Tibial artery (tissue), 4 donors: ENCODE data around the gene CTPS1.

Experiments
- DNase-seq, 2 donors: peaks; one replicate each; pipeline ENCODE4 v3.0.0-alpha.2; 2019
- H3K27ac ChIP-seq, 2 donors: fragments of 200-600 bp; sonication (generic) in 1 of 2; 1 replicate in 1 of 2; 2 replicates in 1 of 2; pipeline ENCODE4 v1.5.1; 2018 to 2019; ENCODE audit warnings: mild to moderate bottlenecking in 1 of 2
- H3K27me3 ChIP-seq, 2 donors: fragments of 200-600 bp; sonication (generic) in 1 of 2; one replicate each; pipeline versions ENCODE4 v1.5.1 to v1.6.0; 2016 to 2019
- H3K36me3 ChIP-seq, 3 donors: fragments of 200-600 bp; sonication (generic) in 2 of 3; one replicate each; pipeline ENCODE4 v1.5.1; 2016 to 2019; ENCODE audit warnings: mild to moderate bottlenecking in 2 of 3
- H3K4me1 ChIP-seq, 4 donors: fragments of 200-600 bp; sonication (generic) in 2 of 4; 1 replicate in 3 of 4; 2 replicates in 1 of 4; pipeline ENCODE4 v1.5.1; 2016 to 2019
- H3K4me3 ChIP-seq, 2 donors: fragments of 200-600 bp; sonication (generic) in 1 of 2; 1 replicate in 1 of 2; 2 replicates in 1 of 2; pipeline ENCODE4 v1.5.1; 2018 to 2019; ENCODE audit warnings: mild to moderate bottlenecking in 2 of 2
- H3K9me3 ChIP-seq, 3 donors: fragments of 200-600 bp; sonication (generic) in 1 of 3; one replicate each; pipeline ENCODE4 v1.5.1; 2016 to 2019
- intact Hi-C: fragments of 100-400 bp; cut with DNase I; formaldehyde crosslinking; loops from one replicate; pipeline ENCODE4 v1.15.0; 2023; ENCODE audit warnings: low total_unique reads
- TF ChIP-seq, protein P1 (sequence below), 2 experiments: fragments of 200-600 bp in 1 of 2; fragments of 450-650 bp in 1 of 2; IDR thresholded peaks; one replicate each; pipeline ENCODE4 v1.5.1; 2017 to 2019; ENCODE audit warnings: antibody characterized with exemption in 2 of 2, mild to moderate bottlenecking in 1 of 2, moderate library complexity in 1 of 2

CTPS1 gene

DNA sequence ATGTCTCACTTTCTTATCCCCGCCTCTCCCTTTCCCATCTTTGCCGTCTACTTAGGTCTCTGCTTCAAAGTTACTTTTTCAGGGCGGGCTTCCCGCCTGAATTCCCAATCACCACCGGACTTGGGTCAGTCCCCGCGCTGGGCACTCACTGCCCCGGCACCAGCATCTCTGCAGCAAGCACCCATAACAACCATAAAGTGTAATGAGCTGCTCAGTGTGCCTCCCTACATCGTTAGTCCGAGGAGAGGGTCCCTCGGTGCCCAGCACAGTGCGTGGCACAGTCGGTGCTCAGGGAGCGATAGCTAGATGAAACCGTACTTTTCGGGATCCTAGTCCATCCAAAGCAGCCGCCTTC lies 633 bp upstream of the CTPS1 start:
- Histone ChIP-seq H3K36me3 (no peaks in the 10 kb centered on the region), H3K9me3 (no peaks in the 10 kb centered on the region), H3K27ac (peak overlapping the region; percentile 91 to 97), H3K27me3 (no peaks in the 10 kb centered on the region), H3K4me3 (peak overlapping the region; percentile 78 to 89), H3K4me1 (peaks cover 0 to 67% (median 34%) of the 10 kb centered on the region in 4 donors)
- TF ChIP-seq, protein P1, sequence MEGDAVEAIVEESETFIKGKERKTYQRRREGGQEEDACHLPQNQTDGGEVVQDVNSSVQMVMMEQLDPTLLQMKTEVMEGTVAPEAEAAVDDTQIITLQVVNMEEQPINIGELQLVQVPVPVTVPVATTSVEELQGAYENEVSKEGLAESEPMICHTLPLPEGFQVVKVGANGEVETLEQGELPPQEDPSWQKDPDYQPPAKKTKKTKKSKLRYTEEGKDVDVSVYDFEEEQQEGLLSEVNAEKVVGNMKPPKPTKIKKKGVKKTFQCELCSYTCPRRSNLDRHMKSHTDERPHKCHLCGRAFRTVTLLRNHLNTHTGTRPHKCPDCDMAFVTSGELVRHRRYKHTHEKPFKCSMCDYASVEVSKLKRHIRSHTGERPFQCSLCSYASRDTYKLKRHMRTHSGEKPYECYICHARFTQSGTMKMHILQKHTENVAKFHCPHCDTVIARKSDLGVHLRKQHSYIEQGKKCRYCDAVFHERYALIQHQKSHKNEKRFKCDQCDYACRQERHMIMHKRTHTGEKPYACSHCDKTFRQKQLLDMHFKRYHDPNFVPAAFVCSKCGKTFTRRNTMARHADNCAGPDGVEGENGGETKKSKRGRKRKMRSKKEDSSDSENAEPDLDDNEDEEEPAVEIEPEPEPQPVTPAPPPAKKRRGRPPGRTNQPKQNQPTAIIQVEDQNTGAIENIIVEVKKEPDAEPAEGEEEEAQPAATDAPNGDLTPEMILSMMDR (IDR thresholded peaks at IDR 0.05), result no peak
- intact Hi-C loops, result no loop called here
- no peak for DNase-seq

DNA sequence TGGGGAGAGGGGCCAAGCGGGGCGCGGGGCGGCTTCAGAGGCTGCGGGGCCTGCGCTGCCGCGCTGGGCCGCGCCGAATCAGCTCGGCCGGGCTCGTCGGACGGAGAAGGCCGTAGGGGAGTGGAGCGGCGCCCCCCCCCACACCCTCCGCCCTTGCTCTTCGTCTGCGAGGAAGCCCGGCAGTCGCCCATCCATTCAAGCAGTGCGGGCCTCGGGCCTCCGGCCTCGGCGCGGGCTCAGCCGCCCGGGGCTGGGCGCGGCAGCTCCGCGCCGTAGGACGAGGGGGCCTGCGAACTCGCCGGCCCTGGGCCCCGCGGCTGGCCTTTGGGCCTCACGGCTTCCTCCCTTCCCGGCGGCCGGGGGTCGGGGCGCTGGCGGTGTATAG lies 564 bp downstream of the CTPS1 start:
- no peak for DNase-seq
- TF ChIP-seq, protein P1 (IDR thresholded peaks at IDR 0.05), result no peak
- H3K4me3 ChIP-seq, result peak overlapping the region; percentile 78 to 89
- H3K36me3 ChIP-seq, result peaks cover 0 to 7% (median 6%) of the 10 kb centered on the region in 3 donors
- H3K27me3 ChIP-seq, result no peaks in the 10 kb centered on the region
- H3K4me1 ChIP-seq, result peaks cover 0 to 79% (median 44%) of the 10 kb centered on the region in 4 donors
- H3K9me3 ChIP-seq, result no peaks in the 10 kb centered on the region
- peak overlapping the region; percentile 91 to 97 for H3K27ac ChIP-seq
- intact Hi-C loops, result no loop called here

DNA sequence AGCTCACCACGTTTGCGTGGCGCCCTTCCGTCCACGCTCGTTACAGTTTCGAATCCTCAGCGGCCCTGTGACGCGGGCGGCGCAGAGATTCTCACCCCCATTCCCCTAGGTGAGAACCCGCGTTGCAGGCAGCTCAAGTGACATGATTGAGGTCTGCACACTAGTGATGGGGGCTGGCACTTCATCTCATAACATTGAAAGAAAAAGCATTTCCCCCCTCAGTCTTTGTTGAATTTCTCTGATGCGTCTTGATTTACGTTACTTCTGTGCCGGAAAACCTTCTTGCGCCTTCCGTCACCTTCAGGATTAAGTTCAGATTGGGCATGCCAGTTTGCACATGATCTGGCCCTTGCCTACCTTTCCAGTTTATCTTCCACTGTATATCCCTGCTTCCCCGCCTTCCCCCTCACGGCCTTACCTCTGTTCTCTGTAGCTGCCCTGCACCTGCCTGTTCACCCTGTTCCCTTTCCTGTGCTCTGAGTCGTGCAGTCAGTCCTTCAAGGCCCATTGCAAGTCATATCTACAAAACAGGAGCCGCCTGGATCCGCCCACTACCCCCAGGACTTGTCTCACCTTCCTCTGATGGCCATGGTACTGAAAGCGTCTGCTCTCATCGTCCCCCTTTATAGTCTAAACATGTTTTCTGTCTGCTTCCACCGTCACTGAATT lies 1.1 kb downstream of the CTPS1 start:
- peaks cover 0 to 11% (median 7%) of the 10 kb centered on the region in 3 donors for H3K36me3 ChIP-seq
- no peaks in the 10 kb centered on the region for H3K27me3 ChIP-seq
- H3K27ac ChIP-seq, result peak overlapping the region; percentile 91 to 97
- H3K4me3 ChIP-seq, result peak overlapping the region; percentile 78 to 89
- intact Hi-C loops, result no loop called here
- no peaks in the 10 kb centered on the region for H3K9me3 ChIP-seq
- peaks cover 0 to 85% (median 49%) of the 10 kb centered on the region in 4 donors for H3K4me1 ChIP-seq
- TF ChIP-seq, protein P1 (IDR thresholded peaks at IDR 0.05), result no peak
- no peak for DNase-seq

DNA sequence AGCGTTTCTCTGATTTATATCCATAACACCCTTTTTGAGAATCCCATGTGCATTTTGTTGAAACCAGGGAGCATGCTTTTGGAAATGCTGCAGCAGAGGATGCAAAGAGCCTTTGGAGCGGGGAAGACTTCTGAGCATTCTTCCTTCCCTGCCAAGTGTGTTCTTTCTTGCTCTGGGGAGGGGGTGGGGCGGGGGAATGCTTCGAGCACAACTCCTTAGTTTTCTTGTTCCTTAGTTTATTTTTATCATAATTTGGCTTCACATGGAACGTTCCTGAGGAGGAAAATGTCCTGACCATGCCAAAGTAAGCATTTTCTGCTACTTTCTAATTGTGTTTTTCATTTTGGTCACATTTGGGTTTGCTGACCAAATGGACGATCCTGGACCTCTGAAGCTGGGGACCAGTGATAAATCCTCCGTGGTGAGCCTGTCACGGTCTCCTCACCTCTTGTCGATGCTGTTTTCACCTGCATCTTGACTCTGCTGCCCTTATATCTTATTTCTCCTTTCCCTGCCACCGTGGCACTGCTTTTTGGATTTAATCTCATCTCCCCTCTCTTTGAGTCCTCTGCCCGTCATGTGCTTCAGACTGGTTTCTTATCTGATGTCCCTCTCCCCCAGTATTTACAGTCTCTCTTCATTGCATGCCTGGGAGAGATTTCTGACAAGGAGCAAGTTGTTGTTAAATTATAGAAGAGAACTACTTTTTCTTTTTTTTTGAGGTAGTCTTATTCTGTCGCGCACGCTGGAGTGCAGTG lies 2.4 kb downstream of the CTPS1 start:
- H3K36me3 ChIP-seq, result peaks cover 8 to 22% (median 9%) of the 10 kb centered on the region in 3 donors
- peak overlapping the region; percentile 78 to 89 for H3K4me3 ChIP-seq
- H3K4me1 ChIP-seq, result peaks cover 0 to 91% (median 57%) of the 10 kb centered on the region in 4 donors
- H3K9me3 ChIP-seq, result no peaks in the 10 kb centered on the region
- intact Hi-C loops, result no loop called here
- TF ChIP-seq, protein P1 (IDR thresholded peaks at IDR 0.05), result no peak
- DNase-seq, result peak in 1 of 2 donors; percentile 76
- no peaks in the 10 kb centered on the region for H3K27me3 ChIP-seq
- H3K27ac ChIP-seq, result peak overlapping the region; percentile 91 to 97

DNA sequence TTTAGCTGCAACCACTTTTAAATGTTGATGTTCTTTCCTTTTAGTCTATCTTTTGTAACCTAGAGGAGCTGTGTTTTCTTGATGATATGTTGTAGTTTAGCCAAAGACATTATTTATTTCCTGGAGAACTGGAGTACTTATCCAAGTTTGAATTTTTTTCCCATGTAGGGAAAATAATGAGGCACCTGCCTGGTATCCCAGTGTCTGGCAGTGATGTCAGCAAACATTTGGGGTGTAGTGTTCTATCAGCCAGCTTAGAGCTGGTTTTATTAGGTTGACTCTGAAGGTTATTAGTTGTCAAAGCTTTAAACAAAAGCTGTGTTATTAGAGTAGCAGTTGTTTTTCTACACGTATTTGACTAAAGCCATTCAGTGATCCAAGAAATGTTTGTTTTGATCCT lies 3.2 kb downstream of the CTPS1 start:
- no peak for DNase-seq
- Histone ChIP-seq H3K27me3 (no peaks in the 10 kb centered on the region), H3K4me1 (peaks cover 0 to 90% (median 56%) of the 10 kb centered on the region in 4 donors), H3K27ac (peak overlapping the region; percentile 91 to 97), H3K36me3 (peaks cover 16 to 31% (median 17%) of the 10 kb centered on the region in 3 donors), H3K4me3 (peak overlapping the region; percentile 78 to 89), H3K9me3 (no peaks in the 10 kb centered on the region)
- TF ChIP-seq, protein P1 (IDR thresholded peaks at IDR 0.05), result no peak
- intact Hi-C loops, result no loop called here
